Endodermal cell (in vitro differentiated cells): ENCODE results near the gene NSUN4. TPM values are rescaled to one million over a fixed set of nuclear protein-coding genes. Genes with fewer than 3 reads are reported as not detected.
A peak's percentile ranks its signal among the peaks of the same experiment; 100 is the strongest.

Experiments
- DNase-seq: peaks from one replicate; pipeline ENCODE4 v3.0.0-alpha.2; 2017
- H3K27ac ChIP-seq: 2 replicates; pipeline ENCODE4 v1.5.1; 2013; ENCODE audit warnings: mild to moderate bottlenecking, low read depth, low read length, moderate library complexity
- H3K27me3 ChIP-seq: 2 replicates; pipeline ENCODE4 v1.6.1; 2013; ENCODE audit warnings: mild to moderate bottlenecking, low read length, moderate library complexity; ENCODE audit not compliant: insufficient read depth, control insufficient read depth, poor library complexity, severe bottlenecking
- H3K36me3 ChIP-seq: 2 replicates; pipeline ENCODE4 v1.7.0; 2013; ENCODE audit warnings: mild to moderate bottlenecking, low read length, moderate library complexity; ENCODE audit not compliant: control insufficient read depth, insufficient read depth
- H3K4me1 ChIP-seq: one replicate; pipeline ENCODE4 v1.7.0; 2013; ENCODE audit warnings: low read length; ENCODE audit not compliant: control insufficient read depth, insufficient read depth
- H3K4me3 ChIP-seq: 2 replicates; pipeline ENCODE4 v1.5.1; 2013; ENCODE audit warnings: mild to moderate bottlenecking, low read length, moderate library complexity
- H3K9ac ChIP-seq: 2 replicates; pipeline ENCODE4 v1.6.1; 2013; ENCODE audit warnings: mild to moderate bottlenecking, low read length, moderate library complexity; ENCODE audit not compliant: poor library complexity, severe bottlenecking; ENCODE audit errors: extremely low read depth
- H3K9me3 ChIP-seq: 2 replicates; pipeline ENCODE4 v1.6.1; 2013; ENCODE audit warnings: mild to moderate bottlenecking, low read length, moderate library complexity; ENCODE audit not compliant: control insufficient read depth
- H3K27ac Mint-ChIP-seq: 2 replicates; pipeline ENCODE4 v1.8.0; 2020; ENCODE audit warnings: mixed read lengths
- H3K27me3 Mint-ChIP-seq: 2 replicates; pipeline ENCODE4 v1.8.0; 2021; ENCODE audit warnings: mild to moderate bottlenecking, mixed read lengths; ENCODE audit not compliant: insufficient read depth
- H3K36me3 Mint-ChIP-seq: 2 replicates; pipeline ENCODE4 v1.8.0; 2020; ENCODE audit warnings: low read depth, mixed read lengths
- H3K4me1 Mint-ChIP-seq: 2 replicates; pipeline ENCODE4 v1.8.0; 2020; ENCODE audit warnings: mixed read lengths
- H3K4me3 Mint-ChIP-seq: 2 replicates; pipeline ENCODE4 v1.8.0; 2020; ENCODE audit warnings: mild to moderate bottlenecking, moderate library complexity, mixed read lengths
- H3K9me3 Mint-ChIP-seq: 2 replicates; pipeline ENCODE4 v1.8.0; 2020; ENCODE audit warnings: mild to moderate bottlenecking, mixed read lengths
- WGBS, 2 experiments: methylation state at CpG; one replicate each; pipeline versions ENCODE4 v1.1.5 to v1.1.7; 2013; ENCODE audit warnings: missing lambda C conversion rate in 2 of 2, mixed read lengths in 1 of 2; ENCODE audit not compliant: insufficient coverage in 1 of 2, insufficient read length in 1 of 2; 5-methylcytosine and 5-hydroxymethylcytosine counted together
- total RNA-seq, 2 donors: library from RNA; stranded (reverse); fragmentation: NEBNext Ultra II Directional in 1 of 2; extraction: Animal tissue kit (Norgen Biotek cat#: 25700) in 1 of 2; gene quantifications; 2 replicates in 1 of 2; 3 replicates in 1 of 2; pipeline ENCODE4 v1.2.1, GENCODE V29; 2021
- TF ChIP-seq, protein P1 (sequence below): fragments of 200-600 bp; sonication (generic); conservative IDR thresholded peaks from 2 replicates; pipeline ENCODE4 v1.5.0; 2021; ENCODE audit warnings: antibody characterized with exemption, mild to moderate bottlenecking

Gene NSUN4
- total RNA-seq, 2 donors from 2014 or later, result 16.3 to 19.0 TPM

DNA sequence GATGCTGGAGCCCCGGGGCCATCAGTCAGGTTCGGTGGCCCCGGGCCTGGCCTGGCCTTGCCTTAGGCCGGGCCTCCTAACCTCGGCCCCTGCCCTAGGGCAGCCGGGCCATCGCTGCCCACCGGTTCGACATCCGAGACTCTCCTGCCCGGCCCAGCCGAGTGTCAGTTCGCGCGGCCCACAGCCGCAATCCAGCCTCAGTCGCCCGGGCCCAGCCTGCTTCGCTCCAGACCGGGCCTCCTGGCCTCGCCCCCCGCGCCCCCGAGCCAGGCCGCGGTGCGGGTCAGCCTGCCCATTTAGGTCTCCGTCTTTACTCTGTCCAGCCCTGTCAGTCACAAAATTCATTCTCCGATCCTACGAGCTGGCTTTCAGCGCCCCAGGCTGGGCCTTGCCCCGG is 38.0 kb upstream of the NSUN4 start:
- peak overlapping the region; percentile 99 for H3K27ac Mint-ChIP-seq
- Histone ChIP-seq H3K27ac (peak overlapping the region; percentile 100), H3K36me3 (peaks cover 18% of the 10 kb centered on the region), H3K9me3 (no peaks in the 10 kb centered on the region), H3K4me3 (peak overlapping the region; percentile 95), H3K4me1 (no peaks in the 10 kb centered on the region), H3K27me3 (no peaks in the 10 kb centered on the region), H3K9ac (peak overlapping the region; percentile 96)
- no peaks in the 10 kb centered on the region for H3K27me3 Mint-ChIP-seq
- H3K9me3 Mint-ChIP-seq, result no peaks in the 10 kb centered on the region
- peaks cover 11% of the 10 kb centered on the region for H3K36me3 Mint-ChIP-seq
- 0% methylated on average over 9 to 32 of the region's 32 CpGs for WGBS, 2 experiments
- TF ChIP-seq, protein P1, sequence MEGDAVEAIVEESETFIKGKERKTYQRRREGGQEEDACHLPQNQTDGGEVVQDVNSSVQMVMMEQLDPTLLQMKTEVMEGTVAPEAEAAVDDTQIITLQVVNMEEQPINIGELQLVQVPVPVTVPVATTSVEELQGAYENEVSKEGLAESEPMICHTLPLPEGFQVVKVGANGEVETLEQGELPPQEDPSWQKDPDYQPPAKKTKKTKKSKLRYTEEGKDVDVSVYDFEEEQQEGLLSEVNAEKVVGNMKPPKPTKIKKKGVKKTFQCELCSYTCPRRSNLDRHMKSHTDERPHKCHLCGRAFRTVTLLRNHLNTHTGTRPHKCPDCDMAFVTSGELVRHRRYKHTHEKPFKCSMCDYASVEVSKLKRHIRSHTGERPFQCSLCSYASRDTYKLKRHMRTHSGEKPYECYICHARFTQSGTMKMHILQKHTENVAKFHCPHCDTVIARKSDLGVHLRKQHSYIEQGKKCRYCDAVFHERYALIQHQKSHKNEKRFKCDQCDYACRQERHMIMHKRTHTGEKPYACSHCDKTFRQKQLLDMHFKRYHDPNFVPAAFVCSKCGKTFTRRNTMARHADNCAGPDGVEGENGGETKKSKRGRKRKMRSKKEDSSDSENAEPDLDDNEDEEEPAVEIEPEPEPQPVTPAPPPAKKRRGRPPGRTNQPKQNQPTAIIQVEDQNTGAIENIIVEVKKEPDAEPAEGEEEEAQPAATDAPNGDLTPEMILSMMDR, result no peak
- peak overlapping the region; percentile 100 for H3K4me3 Mint-ChIP-seq
- no peak for DNase-seq
- H3K4me1 Mint-ChIP-seq, result peaks cover 29% of the 10 kb centered on the region

DNA sequence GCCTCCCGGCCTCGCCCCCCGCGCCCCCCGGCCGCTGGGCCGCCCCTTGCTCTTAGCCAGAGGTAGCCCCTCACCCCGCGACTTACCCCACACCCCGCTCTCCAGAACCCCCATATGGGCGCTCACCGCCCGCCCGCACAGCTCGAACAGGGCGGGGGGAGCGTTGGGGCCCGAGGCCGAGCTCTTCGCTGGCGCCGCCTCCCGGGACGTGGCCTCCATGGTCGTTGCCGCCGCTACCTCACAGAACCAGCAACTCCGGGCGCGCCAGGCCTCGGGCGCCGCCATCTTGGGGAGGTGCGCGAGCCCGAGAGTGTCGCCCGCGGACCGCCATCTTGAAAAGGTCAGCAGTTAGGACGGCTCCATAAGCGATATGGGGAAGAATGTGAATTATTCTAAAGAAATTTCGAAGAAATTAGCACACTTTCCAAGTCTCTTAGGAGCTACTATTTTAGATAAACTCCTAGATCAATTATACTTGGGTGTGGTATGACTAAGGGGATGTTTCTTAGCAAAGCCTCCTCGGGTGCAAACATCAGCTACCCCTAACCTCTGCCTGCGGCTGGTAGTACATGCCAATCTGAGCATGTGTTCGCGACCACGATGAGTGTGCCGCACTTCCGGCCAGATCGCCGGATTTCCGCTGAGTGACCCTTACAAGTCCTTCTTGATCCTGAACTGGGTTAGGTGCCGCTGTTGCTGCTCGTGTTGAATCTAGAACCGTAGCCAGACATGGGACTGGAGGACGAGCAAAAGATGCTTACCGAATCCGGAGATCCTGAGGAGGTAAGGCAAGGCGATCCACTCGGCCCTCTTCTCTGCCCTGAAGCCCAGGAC is 37.4 kb upstream of the NSUN4 start, which contains the start of the genes LRRC41 and UQCRH:
LRRC41 (minus strand) TSS at position 579 of the 834 bp plus-strand sequence; CDS start at position 285, 294 bp downstream.
UQCRH (plus strand) TSS at position 661 of the 834 bp plus-strand sequence; CDS start at position 730, 69 bp downstream.
- H3K27me3 ChIP-seq, result no peaks in the 10 kb centered on the region
- WGBS, 2 experiments, result 0% methylated on average over 14 to 60 of the region's 61 CpGs
- peak within 1 kb of the TSS; percentile 100 for H3K4me3 Mint-ChIP-seq
- DNase-seq, result peak; percentile 97
- H3K4me3 ChIP-seq, result peak within 1 kb of the TSS; percentile 95
- peaks cover 8% of the 10 kb centered on the region for H3K36me3 Mint-ChIP-seq
- no peaks in the 10 kb centered on the region for H3K27me3 Mint-ChIP-seq
- H3K4me1 Mint-ChIP-seq, result peaks cover 29% of the 10 kb centered on the region
- H3K36me3 ChIP-seq, result peaks cover 18% of the 10 kb centered on the region
- no peaks in the 10 kb centered on the region for H3K9me3 Mint-ChIP-seq
- H3K4me1 ChIP-seq, result no peaks in the 10 kb centered on the region
- peak within 1 kb of the TSS; percentile 99 for H3K27ac Mint-ChIP-seq
- H3K27ac ChIP-seq, result peak within 1 kb of the TSS; percentile 100
- TF ChIP-seq, protein P1, result no peak
- H3K9ac ChIP-seq, result peak within 1 kb of the TSS; percentile 96
- no peaks in the 10 kb centered on the region for H3K9me3 ChIP-seq

DNA sequence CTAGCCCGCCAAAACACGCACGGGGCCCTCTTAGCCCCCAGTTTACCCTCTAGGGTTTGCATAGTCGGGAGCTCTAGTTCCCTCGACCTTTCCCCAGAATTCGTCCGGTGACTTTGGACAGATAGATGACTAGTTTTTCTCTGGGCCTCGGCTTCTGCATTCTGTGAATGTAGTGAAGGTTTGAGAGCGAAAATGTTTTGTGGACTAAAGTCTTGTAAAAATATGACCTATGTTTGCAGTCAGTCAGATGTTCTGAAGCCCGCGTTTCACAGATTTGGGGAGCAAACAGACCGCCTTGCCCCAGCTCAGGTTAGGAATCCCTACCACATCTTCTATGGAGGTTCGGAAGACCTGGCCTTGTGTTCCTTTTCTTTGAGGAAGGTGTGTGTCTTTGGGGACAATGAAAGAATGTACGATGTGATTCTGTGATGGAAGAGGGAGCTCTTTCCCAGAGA is 36.7 kb upstream of the NSUN4 start:
- Histone ChIP-seq H3K9me3 (no peaks in the 10 kb centered on the region), H3K9ac (peak overlapping the region; percentile 96), H3K4me3 (peak overlapping the region; percentile 95), H3K27ac (peak overlapping the region; percentile 100), H3K27me3 (no peaks in the 10 kb centered on the region), H3K4me1 (no peaks in the 10 kb centered on the region), H3K36me3 (peaks cover 21% of the 10 kb centered on the region)
- Mint-ChIP-seq H3K9me3 (no peaks in the 10 kb centered on the region), H3K4me1 (peaks cover 28% of the 10 kb centered on the region), H3K27ac (peak overlapping the region; percentile 99), H3K4me3 (peak overlapping the region; percentile 100), H3K36me3 (peaks cover 14% of the 10 kb centered on the region), H3K27me3 (no peaks in the 10 kb centered on the region)
- no peak for DNase-seq
- 0% methylated on average over 9 to 14 of the region's 14 CpGs for WGBS, 2 experiments
- TF ChIP-seq, protein P1, result no peak
